Measurements from ENCODE around the gene KNDC1.
"Not testable (repeated sequence)": the region's sequence is repeated elsewhere in the genome, so short reads cannot be mapped to it uniquely, and the experiment has no call there.

KNDC1 gene

GRCh38 chr10:133150226-133150625 lies 9.8 kb upstream of the KNDC1 start:
- no peaks in the 10 kb centered on the region for H4K20me1 ChIP-seq (ENCODE audit: insufficient read depth)
- H3K27ac ChIP-seq = no peak overlapping the region
- H3K36me3 ChIP-seq (ENCODE audit: insufficient read depth) = no peaks in the 10 kb centered on the region
- H3K27me3 ChIP-seq (ENCODE audit: insufficient read depth, low read depth) = peaks cover 27% of the 10 kb centered on the region
- TF ChIP-seq, protein P1, sequence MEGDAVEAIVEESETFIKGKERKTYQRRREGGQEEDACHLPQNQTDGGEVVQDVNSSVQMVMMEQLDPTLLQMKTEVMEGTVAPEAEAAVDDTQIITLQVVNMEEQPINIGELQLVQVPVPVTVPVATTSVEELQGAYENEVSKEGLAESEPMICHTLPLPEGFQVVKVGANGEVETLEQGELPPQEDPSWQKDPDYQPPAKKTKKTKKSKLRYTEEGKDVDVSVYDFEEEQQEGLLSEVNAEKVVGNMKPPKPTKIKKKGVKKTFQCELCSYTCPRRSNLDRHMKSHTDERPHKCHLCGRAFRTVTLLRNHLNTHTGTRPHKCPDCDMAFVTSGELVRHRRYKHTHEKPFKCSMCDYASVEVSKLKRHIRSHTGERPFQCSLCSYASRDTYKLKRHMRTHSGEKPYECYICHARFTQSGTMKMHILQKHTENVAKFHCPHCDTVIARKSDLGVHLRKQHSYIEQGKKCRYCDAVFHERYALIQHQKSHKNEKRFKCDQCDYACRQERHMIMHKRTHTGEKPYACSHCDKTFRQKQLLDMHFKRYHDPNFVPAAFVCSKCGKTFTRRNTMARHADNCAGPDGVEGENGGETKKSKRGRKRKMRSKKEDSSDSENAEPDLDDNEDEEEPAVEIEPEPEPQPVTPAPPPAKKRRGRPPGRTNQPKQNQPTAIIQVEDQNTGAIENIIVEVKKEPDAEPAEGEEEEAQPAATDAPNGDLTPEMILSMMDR (conservative IDR thresholded peaks at IDR 0.05; ENCODE audit: low read depth, low read length) = no peak
- no peak overlapping the region for H3K4me3 ChIP-seq (IDR thresholded peaks at IDR 0.05; ENCODE audit: insufficient read depth, low read depth, low read length)
- no peak overlapping the region for H3K9ac ChIP-seq
- no peaks in the 10 kb centered on the region for H3K4me1 ChIP-seq (ENCODE audit: low read depth, poor library complexity, severe bottlenecking)
- H3K79me2 ChIP-seq (ENCODE audit: insufficient read depth, low read depth) = no peaks in the 10 kb centered on the region
- H3K4me2 ChIP-seq = no peak overlapping the region
- H2AFZ ChIP-seq (ENCODE audit: low read depth) = no peak overlapping the region

- no peaks in the 10 kb centered on the region for H3K4me1 ChIP-seq (ENCODE audit: low read depth, poor library complexity, severe bottlenecking)
- no peak overlapping the region for H3K4me3 ChIP-seq (IDR thresholded peaks at IDR 0.05; ENCODE audit: insufficient read depth, low read depth, low read length)
- H3K27ac ChIP-seq = no peak overlapping the region
- no peaks in the 10 kb centered on the region for H4K20me1 ChIP-seq (ENCODE audit: insufficient read depth)
- H2AFZ ChIP-seq (ENCODE audit: low read depth) = no peak overlapping the region
- H3K36me3 ChIP-seq (ENCODE audit: insufficient read depth) = no peaks in the 10 kb centered on the region
- H3K4me2 ChIP-seq = no peak overlapping the region
- H3K79me2 ChIP-seq (ENCODE audit: insufficient read depth, low read depth) = no peaks in the 10 kb centered on the region
- peaks cover 25% of the 10 kb centered on the region for H3K27me3 ChIP-seq (ENCODE audit: insufficient read depth, low read depth)
- TF ChIP-seq, protein P1 (conservative IDR thresholded peaks at IDR 0.05; ENCODE audit: low read depth, low read length) = no peak
- H3K9ac ChIP-seq = no peak overlapping the region
Measured at GRCh38 chr10:133150656-133151055, 9.4 kb upstream of the KNDC1 start.

DNA sequence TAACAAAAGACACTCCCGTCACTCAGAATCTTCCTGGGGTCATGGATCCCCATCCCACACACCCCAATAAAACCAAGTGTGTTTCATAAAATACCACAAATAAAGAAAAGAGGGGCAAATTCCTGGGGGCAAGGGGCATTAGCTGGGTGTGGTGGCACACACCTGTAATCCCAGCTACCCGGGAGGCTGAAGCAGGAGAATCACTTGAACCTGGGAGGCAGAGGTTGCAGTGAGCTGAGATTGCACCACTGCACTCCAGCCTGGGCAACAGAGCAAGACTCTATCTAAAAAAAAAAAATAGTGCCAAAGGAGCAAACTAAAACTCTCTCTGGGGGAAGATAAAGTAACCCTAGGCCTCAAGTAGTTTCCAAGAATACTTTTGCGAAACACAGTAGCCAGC lies 8.9 kb upstream of the KNDC1 start:
- not testable (repeated sequence) for H2AFZ ChIP-seq (ENCODE audit: low read depth); H3K9ac ChIP-seq; H3K4me1 ChIP-seq (ENCODE audit: low read depth, poor library complexity, severe bottlenecking); H4K20me1 ChIP-seq (ENCODE audit: insufficient read depth); H3K79me2 ChIP-seq (ENCODE audit: insufficient read depth, low read depth); H3K27ac ChIP-seq; H3K4me2 ChIP-seq; H3K36me3 ChIP-seq (ENCODE audit: insufficient read depth); H3K4me3 ChIP-seq (IDR thresholded peaks at IDR 0.05; ENCODE audit: insufficient read depth, low read depth, low read length)
- peaks cover 25% of the 10 kb centered on the region for H3K27me3 ChIP-seq (ENCODE audit: insufficient read depth, low read depth)

DNA sequence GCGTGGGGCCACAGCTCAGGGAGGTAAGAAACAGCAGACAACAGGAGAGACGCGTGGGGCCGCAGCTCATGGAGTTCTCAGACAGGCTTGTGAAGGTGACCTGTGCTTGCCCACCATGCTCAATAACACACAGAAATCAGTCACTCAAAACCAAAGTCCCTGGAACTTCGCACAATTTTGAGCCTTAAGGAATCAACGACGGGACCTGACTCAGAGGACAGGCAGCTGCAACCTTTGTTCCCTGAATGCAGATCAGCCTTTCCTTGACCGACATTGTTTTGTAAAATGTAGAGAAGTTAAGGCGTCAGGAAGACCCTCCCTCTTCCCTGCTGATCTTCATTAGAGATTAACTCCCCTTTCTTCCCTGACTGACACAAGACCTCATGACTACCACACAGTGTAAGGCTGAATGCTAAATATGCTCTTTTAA lies 8.5 kb upstream of the KNDC1 start:
- Histone ChIP-seq H3K4me3 (IDR thresholded peaks at IDR 0.05; ENCODE audit: insufficient read depth, low read depth, low read length) (no peak overlapping the region), H3K9ac (no peak overlapping the region), H3K79me2 (ENCODE audit: insufficient read depth, low read depth) (no peaks in the 10 kb centered on the region), H3K36me3 (ENCODE audit: insufficient read depth) (no peaks in the 10 kb centered on the region), H2AFZ (ENCODE audit: low read depth) (no peak overlapping the region), H3K27me3 (ENCODE audit: insufficient read depth, low read depth) (peaks cover 25% of the 10 kb centered on the region), H3K4me1 (ENCODE audit: low read depth, poor library complexity, severe bottlenecking) (no peaks in the 10 kb centered on the region), H4K20me1 (ENCODE audit: insufficient read depth) (no peaks in the 10 kb centered on the region), H3K27ac (no peak overlapping the region), H3K4me2 (no peak overlapping the region)
- TF ChIP-seq, protein P1 (conservative IDR thresholded peaks at IDR 0.05; ENCODE audit: low read depth, low read length) = no peak

DNA sequence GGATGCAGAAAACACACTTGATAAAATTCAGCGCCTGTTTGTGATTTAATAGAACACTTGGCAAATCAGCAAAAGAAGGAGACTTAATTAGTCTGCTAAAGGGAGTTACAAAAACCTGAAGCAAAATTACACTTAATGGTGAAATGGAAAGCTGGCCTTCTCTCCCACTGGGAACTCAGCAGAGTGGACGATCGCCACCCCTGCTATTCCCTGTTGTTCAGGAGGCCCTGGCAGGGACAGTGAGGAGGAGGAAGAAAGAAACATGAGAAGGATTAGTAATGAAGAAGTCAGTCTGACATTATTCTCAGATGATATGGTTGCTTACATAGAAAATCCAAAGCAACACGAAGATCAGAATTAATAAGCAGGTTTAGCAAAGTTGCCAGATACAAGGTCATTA lies 5.6 kb upstream of the KNDC1 start:
- Histone ChIP-seq H3K9ac (no peak overlapping the region), H3K4me1 (ENCODE audit: low read depth, poor library complexity, severe bottlenecking) (no peaks in the 10 kb centered on the region), H2AFZ (ENCODE audit: low read depth) (no peak overlapping the region), H3K27ac (no peak overlapping the region), H3K27me3 (ENCODE audit: insufficient read depth, low read depth) (peaks cover 25% of the 10 kb centered on the region), H3K4me2 (no peak overlapping the region), H3K4me3 (IDR thresholded peaks at IDR 0.05; ENCODE audit: insufficient read depth, low read depth, low read length) (no peak overlapping the region), H3K79me2 (ENCODE audit: insufficient read depth, low read depth) (no peaks in the 10 kb centered on the region), H4K20me1 (ENCODE audit: insufficient read depth) (no peaks in the 10 kb centered on the region), H3K36me3 (ENCODE audit: insufficient read depth) (no peaks in the 10 kb centered on the region)
- TF ChIP-seq, protein P1 (conservative IDR thresholded peaks at IDR 0.05; ENCODE audit: low read depth, low read length) = no peak

All from KMS-11 (cell line).